ENCODE results near the gene CCDC88C.

DNA sequence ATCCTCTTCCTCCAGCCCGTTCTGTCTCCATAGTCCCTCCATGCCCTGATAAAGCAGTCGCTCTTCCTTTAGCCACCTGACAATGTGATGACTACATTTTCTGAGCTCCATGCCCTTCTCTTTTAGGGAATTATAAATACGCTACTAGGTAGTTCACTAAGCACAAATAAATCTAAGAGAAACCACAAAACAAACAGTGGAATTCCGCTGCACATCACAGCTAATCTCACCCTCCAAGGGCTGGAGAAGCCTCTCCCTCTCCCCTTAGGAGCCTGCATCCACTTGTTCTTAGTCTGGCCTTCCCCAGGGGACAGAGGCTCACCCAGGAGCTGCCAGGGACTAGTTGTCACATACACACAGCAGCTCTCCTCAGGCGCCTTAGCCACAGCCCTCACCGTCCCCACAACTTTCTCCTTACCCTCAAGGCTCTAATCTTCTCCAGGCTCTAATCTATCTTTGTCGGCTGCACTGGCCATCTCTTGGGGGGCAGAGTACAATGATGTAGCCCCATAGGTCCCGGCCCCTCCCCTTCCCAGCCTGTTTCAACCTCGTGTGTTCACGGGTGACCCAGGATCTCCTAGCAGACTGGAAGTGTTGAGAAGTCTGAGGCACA is 117.2 kb downstream of the CCDC88C start:
- TF ChIP-seq, protein P1, sequence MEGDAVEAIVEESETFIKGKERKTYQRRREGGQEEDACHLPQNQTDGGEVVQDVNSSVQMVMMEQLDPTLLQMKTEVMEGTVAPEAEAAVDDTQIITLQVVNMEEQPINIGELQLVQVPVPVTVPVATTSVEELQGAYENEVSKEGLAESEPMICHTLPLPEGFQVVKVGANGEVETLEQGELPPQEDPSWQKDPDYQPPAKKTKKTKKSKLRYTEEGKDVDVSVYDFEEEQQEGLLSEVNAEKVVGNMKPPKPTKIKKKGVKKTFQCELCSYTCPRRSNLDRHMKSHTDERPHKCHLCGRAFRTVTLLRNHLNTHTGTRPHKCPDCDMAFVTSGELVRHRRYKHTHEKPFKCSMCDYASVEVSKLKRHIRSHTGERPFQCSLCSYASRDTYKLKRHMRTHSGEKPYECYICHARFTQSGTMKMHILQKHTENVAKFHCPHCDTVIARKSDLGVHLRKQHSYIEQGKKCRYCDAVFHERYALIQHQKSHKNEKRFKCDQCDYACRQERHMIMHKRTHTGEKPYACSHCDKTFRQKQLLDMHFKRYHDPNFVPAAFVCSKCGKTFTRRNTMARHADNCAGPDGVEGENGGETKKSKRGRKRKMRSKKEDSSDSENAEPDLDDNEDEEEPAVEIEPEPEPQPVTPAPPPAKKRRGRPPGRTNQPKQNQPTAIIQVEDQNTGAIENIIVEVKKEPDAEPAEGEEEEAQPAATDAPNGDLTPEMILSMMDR (IDR thresholded peaks at IDR 0.05): no peak
- no peak for TF ChIP-seq SIN3A (IDR thresholded peaks at IDR 0.05; ENCODE audit: borderline replicate concordance, insufficient read depth, low read depth, low read length)
- no peak for TF ChIP-seq POLR2AphosphoS5 (IDR thresholded peaks at IDR 0.05; ENCODE audit: low read depth, low read length)
- TF ChIP-seq, protein P2, sequence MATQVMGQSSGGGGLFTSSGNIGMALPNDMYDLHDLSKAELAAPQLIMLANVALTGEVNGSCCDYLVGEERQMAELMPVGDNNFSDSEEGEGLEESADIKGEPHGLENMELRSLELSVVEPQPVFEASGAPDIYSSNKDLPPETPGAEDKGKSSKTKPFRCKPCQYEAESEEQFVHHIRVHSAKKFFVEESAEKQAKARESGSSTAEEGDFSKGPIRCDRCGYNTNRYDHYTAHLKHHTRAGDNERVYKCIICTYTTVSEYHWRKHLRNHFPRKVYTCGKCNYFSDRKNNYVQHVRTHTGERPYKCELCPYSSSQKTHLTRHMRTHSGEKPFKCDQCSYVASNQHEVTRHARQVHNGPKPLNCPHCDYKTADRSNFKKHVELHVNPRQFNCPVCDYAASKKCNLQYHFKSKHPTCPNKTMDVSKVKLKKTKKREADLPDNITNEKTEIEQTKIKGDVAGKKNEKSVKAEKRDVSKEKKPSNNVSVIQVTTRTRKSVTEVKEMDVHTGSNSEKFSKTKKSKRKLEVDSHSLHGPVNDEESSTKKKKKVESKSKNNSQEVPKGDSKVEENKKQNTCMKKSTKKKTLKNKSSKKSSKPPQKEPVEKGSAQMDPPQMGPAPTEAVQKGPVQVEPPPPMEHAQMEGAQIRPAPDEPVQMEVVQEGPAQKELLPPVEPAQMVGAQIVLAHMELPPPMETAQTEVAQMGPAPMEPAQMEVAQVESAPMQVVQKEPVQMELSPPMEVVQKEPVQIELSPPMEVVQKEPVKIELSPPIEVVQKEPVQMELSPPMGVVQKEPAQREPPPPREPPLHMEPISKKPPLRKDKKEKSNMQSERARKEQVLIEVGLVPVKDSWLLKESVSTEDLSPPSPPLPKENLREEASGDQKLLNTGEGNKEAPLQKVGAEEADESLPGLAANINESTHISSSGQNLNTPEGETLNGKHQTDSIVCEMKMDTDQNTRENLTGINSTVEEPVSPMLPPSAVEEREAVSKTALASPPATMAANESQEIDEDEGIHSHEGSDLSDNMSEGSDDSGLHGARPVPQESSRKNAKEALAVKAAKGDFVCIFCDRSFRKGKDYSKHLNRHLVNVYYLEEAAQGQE (IDR thresholded peaks at IDR 0.05; ENCODE audit: insufficient read depth in 1 of 2, low read depth in 2 of 2, low read length in 1 of 2): no peak
- no peak for TF ChIP-seq TCF7L2 (IDR thresholded peaks at IDR 0.05; ENCODE audit: low read depth, low read length)
